Measurements from ENCODE around the gene FAM186B. TPM values are rescaled to one million over a fixed set of nuclear protein-coding genes. Genes with fewer than 3 reads are reported as not detected.
A peak's percentile ranks its signal among the peaks of the same experiment; 100 is the strongest.
"Not testable (repeated sequence)": the region's sequence is repeated elsewhere in the genome, so short reads cannot be mapped to it uniquely, and the experiment has no call there.

Gene FAM186B, protein sequence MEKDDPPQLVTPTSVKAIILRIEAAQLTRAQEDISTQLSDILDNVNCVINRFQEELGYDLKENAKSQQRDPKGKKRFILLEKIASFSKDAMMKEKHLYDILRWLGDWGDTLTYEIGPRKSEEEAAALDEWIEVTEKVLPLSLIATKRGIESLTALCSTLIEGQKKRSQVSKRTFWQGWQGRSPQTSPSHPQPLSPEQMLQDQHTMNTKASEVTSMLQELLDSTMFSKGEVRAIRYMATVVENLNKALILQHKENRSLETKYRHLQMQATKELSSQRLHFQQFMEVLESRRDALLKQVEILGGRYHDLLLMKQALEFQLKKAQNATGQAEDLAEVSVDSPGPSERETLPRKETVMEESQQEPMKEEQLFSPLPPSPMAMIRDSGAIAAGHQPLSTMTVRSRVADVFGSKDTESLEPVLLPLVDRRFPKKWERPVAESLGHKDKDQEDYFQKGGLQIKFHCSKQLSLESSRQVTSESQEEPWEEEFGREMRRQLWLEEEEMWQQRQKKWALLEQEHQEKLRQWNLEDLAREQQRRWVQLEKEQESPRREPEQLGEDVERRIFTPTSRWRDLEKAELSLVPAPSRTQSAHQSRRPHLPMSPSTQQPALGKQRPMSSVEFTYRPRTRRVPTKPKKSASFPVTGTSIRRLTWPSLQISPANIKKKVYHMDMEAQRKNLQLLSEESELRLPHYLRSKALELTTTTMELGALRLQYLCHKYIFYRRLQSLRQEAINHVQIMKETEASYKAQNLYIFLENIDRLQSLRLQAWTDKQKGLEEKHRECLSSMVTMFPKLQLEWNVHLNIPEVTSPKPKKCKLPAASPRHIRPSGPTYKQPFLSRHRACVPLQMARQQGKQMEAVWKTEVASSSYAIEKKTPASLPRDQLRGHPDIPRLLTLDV
- 2.7 TPM for polyA plus RNA-seq (ENCODE audit: insufficient read length)

DNA sequence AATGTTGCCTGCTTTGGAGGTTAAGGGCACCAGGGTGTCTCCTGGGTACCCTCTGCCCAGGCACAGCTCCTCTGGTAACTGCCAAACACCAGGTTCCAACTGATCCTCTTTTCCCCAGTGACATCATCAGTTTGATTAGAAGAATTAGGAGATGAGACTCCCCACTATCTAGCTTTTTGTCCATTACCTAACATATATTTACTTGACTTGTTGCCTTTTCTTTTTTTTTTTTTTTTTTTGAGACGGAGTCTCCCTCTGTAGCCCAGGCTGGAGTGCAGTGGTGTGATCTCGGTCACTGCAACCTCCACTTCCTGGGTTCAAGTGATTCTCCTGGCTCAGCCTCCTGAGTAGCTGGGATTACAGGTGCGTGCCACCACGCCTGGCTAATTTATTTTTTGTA lies at the start of gene FAM186B:
Gene FAM186B (minus strand): TSS at position 101 of the 400 bp plus-strand sequence. CDS start 162 bp downstream, outside the sequence.
- DNase-seq = not testable (repeated sequence)

DNA sequence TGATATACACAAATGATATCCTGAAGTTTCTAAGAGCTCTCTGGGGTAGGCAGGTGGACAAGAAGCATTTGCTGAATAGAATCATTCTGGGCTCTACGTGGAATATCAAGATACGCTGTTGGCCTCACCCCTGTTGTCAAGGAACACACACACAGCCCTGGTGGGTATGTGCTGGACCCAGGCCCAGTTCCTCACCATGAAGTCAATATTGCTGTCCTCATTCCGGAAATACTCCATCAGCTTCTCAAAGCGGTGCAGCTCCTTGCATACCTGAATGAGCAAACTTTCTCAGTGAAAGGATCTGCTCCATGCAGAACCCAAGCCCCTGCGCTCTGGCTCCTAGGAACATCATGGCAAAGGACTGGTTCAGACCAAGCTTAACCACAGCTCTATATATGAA lies 49.3 kb upstream of the FAM186B start:
- DNase-seq = no peak

DNA sequence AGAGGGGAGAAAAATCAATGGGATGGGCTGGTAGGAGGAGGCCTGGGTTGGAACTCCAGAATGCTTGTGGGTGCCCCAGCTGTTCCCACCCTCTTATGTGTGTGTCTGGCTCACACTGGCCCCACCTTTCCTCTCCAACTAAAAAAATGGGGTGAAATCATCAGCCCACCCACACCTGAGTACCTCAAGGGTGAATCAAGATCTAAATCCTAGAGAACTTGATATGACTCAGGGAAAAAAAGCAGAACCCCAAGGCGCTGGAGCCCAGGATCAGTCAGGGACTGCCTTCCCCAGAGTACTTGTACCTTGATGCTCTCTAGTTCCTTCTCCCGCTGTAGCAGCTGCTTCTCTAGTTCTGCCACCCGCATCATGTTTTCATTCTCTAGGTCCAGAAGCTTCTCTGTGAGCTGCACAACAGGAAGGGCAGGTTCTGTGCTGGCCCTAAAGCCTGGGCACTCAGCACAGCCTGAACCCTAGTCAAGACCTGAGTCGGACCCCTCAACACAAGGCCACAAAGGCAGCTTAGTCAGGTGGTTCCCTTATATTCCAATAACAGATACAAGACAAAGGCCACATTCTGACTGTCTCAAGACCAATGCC lies 47.6 kb upstream of the FAM186B start:
- DNase-seq = no peak

DNA sequence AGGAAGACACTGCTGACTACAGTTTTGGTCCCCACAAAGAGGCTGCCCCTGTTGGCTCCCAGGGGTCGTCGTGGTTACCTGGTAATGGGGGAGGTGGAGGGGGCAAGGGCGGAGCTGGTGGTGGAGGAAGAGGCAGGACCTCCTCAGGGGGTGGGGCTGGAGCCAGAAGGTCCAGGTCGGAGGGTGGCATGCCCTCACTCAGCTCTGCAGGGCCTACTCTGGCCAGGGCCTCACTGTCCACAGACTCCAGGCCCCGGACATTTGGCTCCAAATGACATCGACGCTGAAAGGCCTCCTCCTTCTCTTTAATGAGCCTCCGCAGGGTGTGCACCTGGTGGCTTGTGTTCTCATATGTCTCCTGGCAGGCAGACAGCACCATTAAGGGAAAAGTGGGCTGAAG lies 46.4 kb upstream of the FAM186B start:
- no peak for DNase-seq

DNA sequence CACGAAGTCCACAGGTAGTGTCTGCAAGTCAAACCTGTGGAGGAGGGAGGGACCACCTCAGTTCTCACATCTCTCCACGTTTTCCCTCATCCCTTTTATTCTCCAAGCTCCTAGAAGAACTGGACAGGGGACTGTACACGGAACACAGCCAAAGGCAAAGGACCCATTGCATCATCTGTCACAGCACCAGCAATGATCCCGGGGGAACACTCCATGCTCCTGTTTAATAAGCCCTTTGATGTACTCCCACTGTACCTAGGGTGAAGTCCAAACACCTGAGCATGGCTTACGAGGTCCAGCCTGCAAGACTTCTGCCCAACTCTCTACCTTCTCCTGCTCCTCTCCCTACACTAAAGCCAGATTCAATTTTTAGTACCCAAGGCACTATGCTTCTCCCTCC lies 44.5 kb upstream of the FAM186B start:
- no peak for DNase-seq

DNA sequence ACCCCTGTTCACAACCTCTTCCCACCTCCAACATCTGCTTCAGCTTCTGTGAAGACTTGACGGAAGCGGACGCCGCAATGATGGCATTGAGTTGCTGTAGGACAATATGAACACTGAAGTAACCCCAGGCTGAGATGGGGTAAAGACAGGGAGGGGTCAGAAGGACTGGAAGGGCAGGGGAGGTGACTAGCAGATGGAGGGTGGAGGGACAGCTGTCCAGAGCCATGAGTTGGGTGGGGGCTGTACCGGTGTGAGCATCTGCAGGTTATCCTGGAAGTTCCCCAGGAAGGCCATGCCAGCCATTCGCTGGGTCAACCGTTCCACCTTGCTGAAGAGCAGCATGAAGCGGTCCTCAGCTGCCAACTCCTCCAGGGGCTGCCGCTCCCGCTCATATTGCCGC lies 44.0 kb upstream of the FAM186B start:
- no peak for DNase-seq

DNA sequence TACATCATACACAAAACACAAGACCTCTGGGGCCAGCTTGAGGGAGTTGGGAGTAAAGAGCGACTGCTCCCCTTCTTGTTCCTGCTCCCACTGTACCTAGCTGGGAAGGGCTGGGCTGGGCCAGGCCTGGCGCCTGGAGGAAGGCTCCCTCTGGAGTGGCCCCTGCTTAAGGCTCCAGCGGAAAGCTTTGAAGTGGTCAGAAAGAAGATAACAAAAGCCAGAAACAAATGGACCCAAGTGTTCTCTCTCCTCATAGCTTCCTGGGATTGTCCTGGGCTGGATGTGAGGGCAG lies 43.2 kb upstream of the FAM186B start:
- no peak for DNase-seq

DNA sequence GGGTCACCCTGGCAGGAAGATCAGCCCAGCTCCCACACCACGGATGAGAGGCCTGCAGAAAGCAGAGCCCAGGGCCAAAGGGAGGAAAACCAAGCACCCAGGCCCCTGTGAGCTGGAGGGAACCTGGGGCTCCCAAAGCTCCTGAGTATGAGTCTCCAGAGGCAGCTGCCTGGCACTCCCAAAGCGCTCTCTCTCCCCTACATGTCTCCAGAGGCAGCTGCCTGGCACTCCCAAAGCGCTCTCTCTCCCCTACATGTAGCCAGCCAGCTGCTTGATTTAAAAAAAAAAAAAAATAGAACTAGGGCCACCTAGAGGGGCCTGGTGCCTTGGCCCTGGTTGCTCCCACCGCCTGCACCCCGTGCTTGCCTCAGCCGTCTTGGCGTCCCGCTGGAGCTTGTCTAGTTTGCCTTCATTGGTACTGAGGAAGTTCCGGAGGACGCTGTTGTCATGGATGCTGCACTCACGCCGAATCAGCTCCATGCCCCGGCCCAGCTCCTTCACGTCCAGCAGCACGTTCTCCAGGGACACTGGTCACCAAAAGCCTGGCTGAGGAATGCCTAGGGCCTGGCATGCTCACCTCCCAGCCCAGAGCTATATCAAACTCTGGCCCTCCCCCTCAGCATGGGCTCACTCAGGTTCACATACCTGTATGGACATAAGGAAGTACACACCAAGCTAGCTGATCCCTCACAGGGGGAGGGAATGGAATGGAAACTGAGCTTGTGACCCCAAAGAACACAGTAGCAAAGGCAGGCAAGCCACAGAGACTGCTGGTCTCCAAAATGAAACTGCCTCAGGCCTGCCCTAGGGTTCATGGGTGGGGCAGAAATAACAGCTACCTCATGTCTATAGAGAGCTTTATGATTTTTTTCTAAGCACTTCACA lies 42.6 kb upstream of the FAM186B start:
- no peak for DNase-seq

DNA sequence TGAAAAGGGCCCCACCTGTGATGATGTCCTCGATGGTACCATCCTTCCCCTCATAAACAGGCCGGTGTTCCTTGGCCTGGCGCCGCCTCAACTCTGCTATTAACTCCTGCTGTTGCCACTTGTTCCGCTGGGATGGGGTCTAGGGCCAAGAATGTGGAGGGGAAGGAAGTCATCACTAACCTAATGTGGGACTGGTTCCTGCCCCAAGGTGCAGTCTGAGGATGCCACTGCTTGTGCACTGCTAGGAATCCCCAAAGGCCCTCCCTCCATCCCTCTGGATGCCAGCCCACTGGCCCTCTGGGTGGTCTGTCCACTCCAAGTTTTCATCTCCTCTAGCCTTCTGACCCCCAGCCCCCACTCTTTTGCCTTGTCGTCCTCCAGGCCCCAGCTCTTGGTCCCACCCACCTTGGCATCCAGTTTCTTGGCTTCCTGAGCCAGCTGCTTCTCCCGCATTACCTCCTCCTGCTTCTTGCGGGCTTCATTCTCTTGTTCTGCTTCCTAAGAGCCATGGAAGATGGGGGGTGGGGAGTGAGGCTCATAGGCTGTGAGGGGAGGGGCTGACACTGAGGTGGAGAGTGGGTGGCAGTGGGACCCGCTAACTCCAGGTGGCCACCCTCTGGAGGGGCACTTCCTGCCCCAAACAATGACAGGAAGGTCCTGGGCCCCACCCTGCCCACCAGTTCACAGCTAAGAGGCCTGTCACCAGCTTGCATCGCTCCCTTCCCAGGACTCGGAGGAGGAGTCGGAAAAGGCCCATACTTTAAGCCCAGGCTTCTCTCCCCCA lies 41.6 kb upstream of the FAM186B start:
- no peak for DNase-seq

DNA sequence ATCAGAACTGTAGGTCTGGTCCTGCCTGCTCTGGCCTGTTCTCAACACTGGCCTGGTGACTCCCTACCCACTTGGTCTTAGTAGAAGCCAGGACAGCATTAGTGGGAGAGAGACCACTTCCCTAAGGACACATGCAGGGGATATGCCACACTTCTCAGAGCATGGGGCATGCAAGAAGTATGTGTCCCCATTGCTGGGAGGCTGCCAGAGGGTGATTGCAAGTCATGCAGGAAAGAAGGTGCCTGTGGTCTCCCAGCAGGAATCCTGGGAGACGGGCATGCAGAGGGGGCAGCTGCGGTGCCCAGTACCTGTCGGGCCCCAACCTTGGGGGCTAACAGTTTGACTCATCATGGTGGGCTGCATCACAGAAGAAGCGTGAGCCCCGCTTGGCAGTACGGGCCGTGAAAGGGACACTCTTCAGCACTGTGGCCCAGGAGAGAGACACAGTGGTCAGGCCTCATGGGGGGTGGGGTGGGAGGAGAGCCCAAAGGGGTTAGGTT lies 40.9 kb upstream of the FAM186B start:
- DNase-seq = no peak

DNA sequence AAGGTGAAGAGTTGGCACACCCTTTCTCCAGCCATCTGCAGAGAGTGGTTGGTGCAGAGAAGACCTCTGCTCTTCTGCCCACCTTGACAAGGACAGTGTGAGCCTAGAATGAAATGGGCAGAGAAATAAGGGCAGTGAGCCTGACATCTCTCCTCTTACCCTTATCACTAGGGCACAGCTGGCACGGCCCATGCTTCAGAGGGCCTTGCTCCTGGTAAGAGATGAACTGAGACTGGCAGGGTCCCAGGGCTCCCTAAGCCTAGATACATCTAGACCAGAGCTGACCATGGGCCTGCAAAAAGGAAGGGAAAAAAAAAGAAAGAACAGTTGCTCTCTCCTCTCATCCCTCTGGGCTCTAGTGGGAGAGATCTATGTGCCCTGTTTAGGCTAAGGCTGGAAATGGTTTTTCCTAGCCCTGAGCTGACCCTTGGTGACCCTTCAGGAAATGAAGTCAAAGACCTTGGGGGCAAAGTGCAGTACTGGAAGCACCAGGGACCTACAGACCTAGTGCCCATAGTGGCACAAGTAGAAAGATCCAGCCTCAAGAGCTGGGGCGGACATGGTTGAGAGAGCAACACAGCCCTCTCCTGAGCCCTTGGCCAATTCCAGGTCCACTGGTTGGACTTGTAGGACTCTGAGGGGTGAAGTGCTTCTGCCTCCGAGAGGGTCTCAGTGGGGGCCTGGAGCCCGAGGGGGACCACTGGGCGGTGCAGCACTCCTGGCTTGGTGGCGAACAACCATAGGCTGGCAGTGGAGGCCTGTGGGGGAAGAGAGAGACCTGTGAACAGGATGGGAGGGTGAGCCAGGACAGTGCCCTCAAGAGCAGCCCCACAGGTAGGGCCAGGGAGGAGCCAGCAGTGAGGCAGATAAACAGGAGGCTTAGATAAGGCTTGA lies 40.0 kb upstream of the FAM186B start:
- DNase-seq = no peak

DNA sequence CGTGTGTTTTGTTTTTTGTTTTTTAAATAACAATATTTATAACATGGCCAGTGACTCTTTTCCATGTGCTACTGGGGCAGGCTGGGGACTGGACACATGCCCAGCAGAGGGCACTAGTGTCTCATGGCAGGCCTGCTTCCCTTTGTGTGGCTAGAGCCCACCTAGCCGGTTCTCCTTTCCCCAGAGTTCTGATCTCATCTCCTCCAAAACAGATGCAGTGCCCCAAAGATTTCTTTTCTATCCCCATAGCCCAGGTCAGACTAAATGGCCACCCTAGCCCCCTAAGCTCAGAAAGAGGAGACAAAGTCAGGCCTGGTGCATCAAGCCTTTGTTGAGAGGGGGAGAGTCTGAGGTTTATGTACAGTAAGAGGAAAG lies 39.2 kb upstream of the FAM186B start:
- DNase-seq = peak; percentile 82

DNA sequence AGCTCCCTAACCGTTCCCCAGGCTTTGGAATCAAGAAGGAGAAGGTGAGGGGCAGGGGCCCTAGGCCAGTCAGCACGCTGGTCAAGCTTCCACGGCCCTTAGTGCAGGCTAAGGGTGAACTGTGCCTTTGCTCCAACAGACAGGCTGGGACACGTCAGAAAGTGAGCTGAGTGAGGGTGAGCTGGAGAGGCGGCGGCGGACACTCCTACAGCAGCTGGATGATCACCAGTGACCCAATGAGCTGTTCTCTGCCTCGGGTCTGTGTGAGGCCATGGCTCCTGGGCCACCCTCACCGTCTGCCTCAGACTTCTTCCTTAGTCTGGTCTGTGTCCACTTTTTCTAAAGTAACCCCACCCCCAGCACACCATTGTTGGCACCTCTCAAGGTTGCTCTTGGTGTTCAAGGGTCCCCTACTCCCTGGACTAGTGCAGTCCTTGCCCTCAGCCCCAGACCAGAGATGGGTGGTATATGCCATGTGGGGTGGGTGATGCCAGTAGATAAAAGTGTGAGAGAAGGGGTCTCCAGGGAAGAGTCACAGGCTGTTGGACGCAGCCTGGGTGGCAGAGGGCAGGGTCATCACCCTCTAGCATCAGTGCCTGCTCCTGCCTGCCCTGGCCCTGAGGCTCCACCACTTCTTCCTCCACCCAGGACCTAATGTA lies 38.7 kb upstream of the FAM186B start:
- DNase-seq = no peak

DNA sequence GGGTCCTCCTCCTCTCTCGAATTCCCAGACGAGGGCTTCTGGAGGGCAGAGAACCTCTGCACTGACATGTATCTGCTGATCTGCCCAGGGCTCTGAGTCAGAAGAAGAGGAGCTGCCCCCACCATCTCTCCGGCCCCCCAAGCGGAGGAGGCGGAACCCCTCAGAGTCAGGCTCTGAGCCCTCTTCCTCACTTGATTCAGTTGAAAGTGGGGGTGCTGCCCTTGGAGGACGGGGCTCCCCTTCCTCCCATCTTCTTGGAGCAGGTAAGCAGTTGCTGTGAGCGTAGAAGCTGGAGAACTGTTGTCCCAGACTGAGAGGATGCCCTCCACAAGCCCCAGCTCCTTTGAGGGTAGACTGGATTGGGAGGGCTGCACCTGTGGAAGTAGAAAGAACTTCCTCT lies 37.7 kb upstream of the FAM186B start:
- DNase-seq = no peak

DNA sequence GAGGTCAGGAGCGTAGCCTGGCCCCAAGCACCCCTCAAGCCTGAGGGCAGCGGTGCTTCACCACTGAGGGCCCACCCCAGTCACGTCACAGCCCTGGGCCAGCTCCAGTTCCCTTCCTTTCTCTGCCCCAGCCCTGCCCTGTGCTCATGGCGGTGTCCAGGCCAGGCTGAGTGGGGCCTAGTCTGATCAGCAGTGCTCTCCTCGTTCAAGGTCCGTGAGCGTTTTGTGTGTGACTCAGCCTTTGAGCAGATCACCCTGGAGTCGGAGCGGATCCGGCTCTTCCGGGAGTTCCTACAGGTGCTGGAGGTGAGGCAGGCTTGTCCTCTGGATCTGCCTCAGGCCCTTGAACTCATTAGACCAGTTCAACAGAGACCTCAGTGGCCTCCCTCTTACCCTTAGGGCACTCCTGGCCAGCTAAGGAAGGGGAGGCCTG lies 36.9 kb upstream of the FAM186B start:
- DNase-seq = no peak

DNA sequence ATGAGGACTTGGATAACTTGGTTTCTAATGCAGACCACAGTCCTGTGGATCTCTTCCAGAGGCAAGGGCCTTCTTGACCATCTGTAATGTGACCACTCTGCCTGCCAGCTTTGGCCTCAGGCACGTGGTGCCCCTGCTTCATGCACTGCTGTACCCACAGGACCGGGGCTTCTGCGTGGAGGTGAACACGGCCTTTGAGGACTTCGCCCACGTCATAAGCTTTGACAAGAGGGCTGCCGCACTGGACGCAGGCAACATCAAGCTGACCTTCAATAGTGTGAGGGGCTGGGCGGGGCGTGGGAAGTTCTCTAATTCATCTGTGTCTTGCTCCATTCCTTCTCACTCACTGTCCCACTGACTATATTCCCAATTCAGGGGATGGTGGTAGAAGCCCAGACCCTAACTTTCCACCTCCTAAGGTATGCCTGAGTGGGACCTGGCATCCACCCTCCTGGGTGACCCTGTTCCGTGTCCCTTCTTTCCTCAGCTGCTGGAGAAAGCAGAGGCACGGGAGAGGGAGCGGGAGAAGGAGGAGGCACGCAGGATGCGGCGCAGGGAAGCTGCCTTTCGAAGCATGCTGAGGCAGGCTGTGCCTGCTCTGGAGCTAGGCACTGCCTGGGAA lies 36.4 kb upstream of the FAM186B start:
- DNase-seq = no peak

DNA sequence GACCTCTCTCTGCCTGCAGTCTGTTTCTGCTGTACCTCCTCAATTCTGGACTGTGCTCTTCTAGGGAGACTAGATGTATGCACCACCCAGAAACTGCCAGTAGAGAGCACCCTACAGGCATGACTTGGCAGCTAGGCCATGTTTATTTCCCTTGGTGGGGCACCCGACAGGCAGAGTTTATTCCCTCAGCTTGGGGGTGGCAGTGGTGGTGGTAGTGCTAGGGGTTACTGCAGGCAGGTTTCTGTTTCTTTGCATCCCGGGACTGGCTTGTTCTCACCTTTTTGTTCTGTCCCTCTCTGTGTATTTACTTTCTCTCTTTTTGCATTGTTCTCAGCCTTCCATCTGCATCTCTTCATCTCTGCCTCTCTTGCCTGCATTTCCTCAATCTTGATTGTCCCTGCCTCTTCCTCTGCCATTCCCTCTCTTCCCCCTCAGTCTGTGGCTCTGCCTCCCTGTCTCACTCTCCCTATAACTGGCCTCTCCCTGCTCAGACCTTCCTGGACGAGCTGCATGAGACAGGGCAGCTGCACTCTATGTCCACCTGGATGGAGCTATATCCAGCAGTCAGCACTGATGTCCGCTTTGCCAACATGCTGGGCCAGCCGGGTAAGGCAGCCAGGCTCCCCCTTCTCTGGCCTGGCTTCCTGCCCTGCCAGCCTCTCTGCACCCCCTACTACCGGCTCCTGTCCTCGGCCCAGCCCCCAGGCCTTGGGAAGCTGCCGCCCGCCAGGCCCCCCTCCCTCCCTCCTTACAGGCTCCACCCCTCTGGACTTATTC lies 31.7 kb upstream of the FAM186B start:
- peak; percentile 51 for DNase-seq

DNA sequence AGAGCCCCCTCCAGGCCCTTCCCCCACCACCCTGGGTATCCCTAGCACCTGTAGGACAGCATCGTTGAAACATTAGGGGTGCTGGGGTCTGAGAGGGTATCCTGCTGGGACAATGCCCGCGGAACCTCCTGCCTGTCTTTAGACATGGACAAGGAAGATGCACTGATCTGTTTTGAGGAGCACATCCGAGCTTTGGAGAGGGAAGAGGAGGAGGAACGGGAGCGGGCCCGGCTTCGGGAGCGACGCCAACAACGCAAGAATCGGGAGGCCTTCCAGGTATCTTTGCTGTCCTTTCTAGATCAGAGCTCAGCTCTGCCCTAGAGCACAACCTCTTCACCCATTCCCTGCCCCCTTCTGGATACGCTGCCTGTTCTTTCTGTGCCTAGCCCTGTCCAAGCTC lies 31.1 kb upstream of the FAM186B start:
- DNase-seq = peak; percentile 35
